Measurements from ENCODE around the gene MKKS.

DNA sequence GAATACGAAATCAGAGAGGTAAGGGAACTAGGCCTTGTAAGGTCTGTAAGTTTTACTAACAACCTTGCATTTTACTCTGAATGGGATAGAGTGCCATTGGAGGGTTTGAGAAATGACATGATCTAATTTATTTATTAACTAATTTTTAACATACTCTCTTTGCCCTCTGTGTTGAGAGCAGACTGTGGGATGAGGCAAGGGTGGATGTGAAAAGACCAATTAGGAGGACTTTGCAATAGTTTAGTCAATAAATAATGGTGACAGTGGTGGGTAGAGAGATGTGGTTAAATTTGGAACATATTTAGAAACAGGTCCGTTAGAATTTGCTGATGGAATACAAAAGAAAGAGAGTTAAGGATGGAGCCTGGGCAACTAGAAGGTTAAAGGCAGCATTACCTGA lies 60.0 kb downstream of the MKKS start:
- TF ChIP-seq, protein P1, sequence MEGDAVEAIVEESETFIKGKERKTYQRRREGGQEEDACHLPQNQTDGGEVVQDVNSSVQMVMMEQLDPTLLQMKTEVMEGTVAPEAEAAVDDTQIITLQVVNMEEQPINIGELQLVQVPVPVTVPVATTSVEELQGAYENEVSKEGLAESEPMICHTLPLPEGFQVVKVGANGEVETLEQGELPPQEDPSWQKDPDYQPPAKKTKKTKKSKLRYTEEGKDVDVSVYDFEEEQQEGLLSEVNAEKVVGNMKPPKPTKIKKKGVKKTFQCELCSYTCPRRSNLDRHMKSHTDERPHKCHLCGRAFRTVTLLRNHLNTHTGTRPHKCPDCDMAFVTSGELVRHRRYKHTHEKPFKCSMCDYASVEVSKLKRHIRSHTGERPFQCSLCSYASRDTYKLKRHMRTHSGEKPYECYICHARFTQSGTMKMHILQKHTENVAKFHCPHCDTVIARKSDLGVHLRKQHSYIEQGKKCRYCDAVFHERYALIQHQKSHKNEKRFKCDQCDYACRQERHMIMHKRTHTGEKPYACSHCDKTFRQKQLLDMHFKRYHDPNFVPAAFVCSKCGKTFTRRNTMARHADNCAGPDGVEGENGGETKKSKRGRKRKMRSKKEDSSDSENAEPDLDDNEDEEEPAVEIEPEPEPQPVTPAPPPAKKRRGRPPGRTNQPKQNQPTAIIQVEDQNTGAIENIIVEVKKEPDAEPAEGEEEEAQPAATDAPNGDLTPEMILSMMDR (IDR thresholded peaks at IDR 0.05) = no peak
- no peak for TF ChIP-seq POLR2AphosphoS5 (IDR thresholded peaks at IDR 0.05)

Measured in prostate gland (tissue), 2 donors.